Measurements from ENCODE around the gene CMTR1.

Gene CMTR1

GRCh38 chr6:37518116-37518515 is 85.1 kb downstream of the CMTR1 start:
- H3K27me3 ChIP-seq (ENCODE audit: control insufficient read depth, insufficient read depth, low read length): no peaks in the 10 kb centered on the region
- H3K4me2 ChIP-seq (ENCODE audit: low read length): no peak overlapping the region
- no peaks in the 10 kb centered on the region for H3K36me3 ChIP-seq (ENCODE audit: control insufficient read depth, insufficient read depth, low read length)
- H3K9ac ChIP-seq: no peak overlapping the region
- H3K4me3 ChIP-seq (ENCODE audit: low read depth, low read length): no peak overlapping the region
- no peaks in the 10 kb centered on the region for H3K79me2 ChIP-seq
- H3K27ac ChIP-seq: no peak overlapping the region
- H3K9me3 ChIP-seq (ENCODE audit: control insufficient read depth, low read length): no peaks in the 10 kb centered on the region
- peaks cover 7% of the 10 kb centered on the region for H3K4me1 ChIP-seq
- no peak overlapping the region for H2AFZ ChIP-seq
- TF ChIP-seq, protein P1, sequence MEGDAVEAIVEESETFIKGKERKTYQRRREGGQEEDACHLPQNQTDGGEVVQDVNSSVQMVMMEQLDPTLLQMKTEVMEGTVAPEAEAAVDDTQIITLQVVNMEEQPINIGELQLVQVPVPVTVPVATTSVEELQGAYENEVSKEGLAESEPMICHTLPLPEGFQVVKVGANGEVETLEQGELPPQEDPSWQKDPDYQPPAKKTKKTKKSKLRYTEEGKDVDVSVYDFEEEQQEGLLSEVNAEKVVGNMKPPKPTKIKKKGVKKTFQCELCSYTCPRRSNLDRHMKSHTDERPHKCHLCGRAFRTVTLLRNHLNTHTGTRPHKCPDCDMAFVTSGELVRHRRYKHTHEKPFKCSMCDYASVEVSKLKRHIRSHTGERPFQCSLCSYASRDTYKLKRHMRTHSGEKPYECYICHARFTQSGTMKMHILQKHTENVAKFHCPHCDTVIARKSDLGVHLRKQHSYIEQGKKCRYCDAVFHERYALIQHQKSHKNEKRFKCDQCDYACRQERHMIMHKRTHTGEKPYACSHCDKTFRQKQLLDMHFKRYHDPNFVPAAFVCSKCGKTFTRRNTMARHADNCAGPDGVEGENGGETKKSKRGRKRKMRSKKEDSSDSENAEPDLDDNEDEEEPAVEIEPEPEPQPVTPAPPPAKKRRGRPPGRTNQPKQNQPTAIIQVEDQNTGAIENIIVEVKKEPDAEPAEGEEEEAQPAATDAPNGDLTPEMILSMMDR (IDR thresholded peaks at IDR 0.05): no peak

- no peaks in the 10 kb centered on the region for H3K36me3 ChIP-seq (ENCODE audit: control insufficient read depth, insufficient read depth, low read length)
- TF ChIP-seq, protein P1 (IDR thresholded peaks at IDR 0.05): no peak
- no peaks in the 10 kb centered on the region for H3K9me3 ChIP-seq (ENCODE audit: control insufficient read depth, low read length)
- H3K9ac ChIP-seq: no peak overlapping the region
- H2AFZ ChIP-seq: no peak overlapping the region
- no peak overlapping the region for H3K4me2 ChIP-seq (ENCODE audit: low read length)
- H3K27ac ChIP-seq: no peak overlapping the region
- H3K4me1 ChIP-seq: peaks cover 7% of the 10 kb centered on the region
- H3K4me3 ChIP-seq (ENCODE audit: low read depth, low read length): no peak overlapping the region
- H3K79me2 ChIP-seq: no peaks in the 10 kb centered on the region
- no peaks in the 10 kb centered on the region for H3K27me3 ChIP-seq (ENCODE audit: control insufficient read depth, insufficient read depth, low read length)
Measured at GRCh38 chr6:37519461-37519860, 86.4 kb downstream of the CMTR1 start.

GRCh38 chr6:37520926-37521325 is 87.9 kb downstream of the CMTR1 start:
- H3K36me3 ChIP-seq (ENCODE audit: control insufficient read depth, insufficient read depth, low read length): no peaks in the 10 kb centered on the region
- H3K4me2 ChIP-seq (ENCODE audit: low read length): no peak overlapping the region
- H3K9ac ChIP-seq: no peak overlapping the region
- H3K4me3 ChIP-seq (ENCODE audit: low read depth, low read length): no peak overlapping the region
- H3K27me3 ChIP-seq (ENCODE audit: control insufficient read depth, insufficient read depth, low read length): no peaks in the 10 kb centered on the region
- H3K9me3 ChIP-seq (ENCODE audit: control insufficient read depth, low read length): no peaks in the 10 kb centered on the region
- H3K4me1 ChIP-seq: peaks cover 3% of the 10 kb centered on the region
- TF ChIP-seq, protein P1 (IDR thresholded peaks at IDR 0.05): no peak
- H2AFZ ChIP-seq: no peak overlapping the region
- no peak overlapping the region for H3K27ac ChIP-seq
- no peaks in the 10 kb centered on the region for H3K79me2 ChIP-seq

GRCh38 chr6:37521674-37522073 is 88.7 kb downstream of the CMTR1 start:
- H3K9ac ChIP-seq: no peak overlapping the region

DNA sequence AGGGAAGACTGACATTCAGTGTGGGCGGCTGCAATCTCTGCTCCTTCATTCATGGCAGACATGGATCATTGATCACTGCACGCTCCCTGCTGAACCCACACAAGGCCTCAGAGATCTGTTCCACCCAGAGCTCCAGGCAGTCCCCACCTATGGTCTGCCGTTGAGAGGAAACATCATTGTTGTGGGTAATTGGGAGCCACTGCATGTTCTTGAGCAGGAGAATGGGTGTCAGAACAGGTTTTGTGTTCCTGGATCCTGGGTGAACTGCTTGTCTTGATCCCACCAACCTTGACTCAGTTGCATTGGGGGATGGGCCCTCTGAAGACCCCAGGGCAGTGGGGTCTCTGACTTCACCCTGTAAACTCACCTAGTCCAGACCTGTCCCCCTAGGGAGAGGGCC is 89.8 kb downstream of the CMTR1 start:
- Histone ChIP-seq H3K9ac (no peak overlapping the region), H3K36me3 (ENCODE audit: control insufficient read depth, insufficient read depth, low read length) (no peaks in the 10 kb centered on the region), H3K4me3 (ENCODE audit: low read depth, low read length) (no peak overlapping the region), H3K27me3 (ENCODE audit: control insufficient read depth, insufficient read depth, low read length) (no peaks in the 10 kb centered on the region), H3K27ac (no peak overlapping the region), H3K79me2 (no peaks in the 10 kb centered on the region), H3K9me3 (ENCODE audit: control insufficient read depth, low read length) (no peaks in the 10 kb centered on the region), H3K4me2 (ENCODE audit: low read length) (no peak overlapping the region), H2AFZ (no peak overlapping the region), H3K4me1 (no peaks in the 10 kb centered on the region)
- TF ChIP-seq, protein P1 (IDR thresholded peaks at IDR 0.05): no peak

More at GRCh38 chr6:37521674-37522073, 88.7 kb downstream of the CMTR1 start:
- TF ChIP-seq, protein P1 (IDR thresholded peaks at IDR 0.05): no peak
- no peaks in the 10 kb centered on the region for H3K9me3 ChIP-seq (ENCODE audit: control insufficient read depth, low read length)
- no peaks in the 10 kb centered on the region for H3K79me2 ChIP-seq
- no peak overlapping the region for H3K4me3 ChIP-seq (ENCODE audit: low read depth, low read length)
- H2AFZ ChIP-seq: no peak overlapping the region
- no peak overlapping the region for H3K27ac ChIP-seq
- H3K4me2 ChIP-seq (ENCODE audit: low read length): no peak overlapping the region
- H3K4me1 ChIP-seq: no peaks in the 10 kb centered on the region
- H3K36me3 ChIP-seq (ENCODE audit: control insufficient read depth, insufficient read depth, low read length): no peaks in the 10 kb centered on the region
- no peaks in the 10 kb centered on the region for H3K27me3 ChIP-seq (ENCODE audit: control insufficient read depth, insufficient read depth, low read length)

Measured in parathyroid adenoma (tissue), 2 donors.